ENCODE results near the gene SPEM1. TPM values are rescaled to one million over a fixed set of nuclear protein-coding genes. Genes with fewer than 3 reads are reported as not detected.

SPEM1 gene
- total RNA-seq, 1 experiment from 2014 or later: 0.33 TPM

DNA sequence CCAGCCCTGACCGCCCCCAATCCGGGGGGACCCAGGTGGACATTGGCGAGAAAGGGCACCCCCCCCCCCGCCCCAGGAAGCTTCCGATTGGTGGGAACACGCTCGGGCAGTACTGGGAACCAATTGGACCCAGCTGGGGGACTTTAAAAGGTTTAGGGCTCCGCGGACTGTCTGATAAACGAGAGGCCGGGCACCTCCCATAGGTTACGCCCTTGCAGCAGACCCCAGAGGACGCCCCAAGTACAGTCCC, 16.5 kb upstream of the SPEM1 start:
- H3K27ac Mint-ChIP-seq: peak overlapping the region; percentile 84 to 96 (median 96); a peak in 4 of 7 replicates

More for the DNA sequence above, 16.5 kb upstream of the SPEM1 start:
- Histone ChIP-seq H2BK12ac (ENCODE audit: insufficient read length, low read depth, low read length) (no peak overlapping the region), H3K14ac (ENCODE audit: insufficient read depth, low read length) (peak overlapping the region; percentile 7; the same call in 1 of the 2 replicates), H3K79me1 (ENCODE audit: insufficient read depth, low read depth, low read length, poor library complexity, severe bottlenecking) (no peaks in the 10 kb centered on the region), H3K18ac (ENCODE audit: insufficient read length, low read depth, low read length) (no peak overlapping the region), H2BK15ac (ENCODE audit: low read depth, low read length) (no peak overlapping the region), H4K20me1 (ENCODE audit: control insufficient read depth, insufficient read depth, insufficient read length) (no peaks in the 10 kb centered on the region), H3K23me2 (ENCODE audit: insufficient read length, low read depth, low read length, poor library complexity, severe bottlenecking) (peaks cover 5% of the 10 kb centered on the region), H4K91ac (ENCODE audit: insufficient read length, low read depth, low read length) (no peak overlapping the region), H3K9me3 (ENCODE audit: control insufficient read depth, low read depth, low read length) (no peaks in the 10 kb centered on the region), H2BK5ac (ENCODE audit: insufficient read length, low read length) (no peak overlapping the region), H2AK5ac (ENCODE audit: insufficient read length, low read length) (no peak overlapping the region), H3K27me3 (ENCODE audit: insufficient read depth, low read length) (no peaks in the 10 kb centered on the region), H4K5ac (ENCODE audit: insufficient read length, low read depth, low read length) (no peak overlapping the region), H2AFZ (ENCODE audit: low read length) (no peak overlapping the region), H3K4me1 (ENCODE audit: insufficient read depth, low read length) (no peaks in the 10 kb centered on the region; the same call in 1 of the 2 replicates), H3K9ac (ENCODE audit: extremely low read depth, insufficient read length, low read length) (peak overlapping the region; percentile 9), H3K56ac (ENCODE audit: insufficient read length, low read depth, low read length) (no peak overlapping the region), H2BK120ac (ENCODE audit: low read depth, low read length, poor library complexity, severe bottlenecking) (no peak overlapping the region), H4K8ac (replicated peaks; ENCODE audit: insufficient read length, low read depth, low read length) (no peak overlapping the region), H3K23ac (ENCODE audit: insufficient read length, low read depth, low read length) (no peak overlapping the region), H3K4ac (ENCODE audit: low read depth, low read length) (no peak overlapping the region), H2BK20ac (ENCODE audit: low read depth, low read length, poor library complexity, severe bottlenecking) (no peak overlapping the region), H3K4me2 (ENCODE audit: insufficient read depth, insufficient read length, low read length) (peak overlapping the region; percentile 37), H3K79me2 (ENCODE audit: insufficient read depth, low read length) (no peaks in the 10 kb centered on the region), H3K27ac (ENCODE audit: insufficient read length, low read depth, low read length) (no peak overlapping the region), H3T11ph (ENCODE audit: low read length) (no peak overlapping the region)
- Mint-ChIP-seq H3K27me3 (ENCODE audit: low read depth) (no peaks in the 10 kb centered on the region), H3K9me3 (no peaks in the 10 kb centered on the region), H3K36me3 (ENCODE audit: insufficient read depth in 1 of 3, low read depth in 3 of 3) (peaks cover 3 to 11% (median 4%) of the 10 kb centered on the region in 3 experiments; a peak in 5 of 7 replicates), H3K4me1 (peaks cover 26 to 37% of the 10 kb centered on the region in 2 experiments), H3K4me3 (peak overlapping the region; percentile 84 to 94)
- TF ChIP-seq, protein P1, sequence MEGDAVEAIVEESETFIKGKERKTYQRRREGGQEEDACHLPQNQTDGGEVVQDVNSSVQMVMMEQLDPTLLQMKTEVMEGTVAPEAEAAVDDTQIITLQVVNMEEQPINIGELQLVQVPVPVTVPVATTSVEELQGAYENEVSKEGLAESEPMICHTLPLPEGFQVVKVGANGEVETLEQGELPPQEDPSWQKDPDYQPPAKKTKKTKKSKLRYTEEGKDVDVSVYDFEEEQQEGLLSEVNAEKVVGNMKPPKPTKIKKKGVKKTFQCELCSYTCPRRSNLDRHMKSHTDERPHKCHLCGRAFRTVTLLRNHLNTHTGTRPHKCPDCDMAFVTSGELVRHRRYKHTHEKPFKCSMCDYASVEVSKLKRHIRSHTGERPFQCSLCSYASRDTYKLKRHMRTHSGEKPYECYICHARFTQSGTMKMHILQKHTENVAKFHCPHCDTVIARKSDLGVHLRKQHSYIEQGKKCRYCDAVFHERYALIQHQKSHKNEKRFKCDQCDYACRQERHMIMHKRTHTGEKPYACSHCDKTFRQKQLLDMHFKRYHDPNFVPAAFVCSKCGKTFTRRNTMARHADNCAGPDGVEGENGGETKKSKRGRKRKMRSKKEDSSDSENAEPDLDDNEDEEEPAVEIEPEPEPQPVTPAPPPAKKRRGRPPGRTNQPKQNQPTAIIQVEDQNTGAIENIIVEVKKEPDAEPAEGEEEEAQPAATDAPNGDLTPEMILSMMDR (conservative IDR thresholded peaks at IDR 0.05): no peak
- DNase-seq: no peak
- WGBS (ENCODE audit: extremely low coverage, insufficient read length, low lambda C conversion rate): no CpG with 5 or more reads among the region's 13 CpGs
